Measurements from ENCODE around the gene PDE4D.

DNA sequence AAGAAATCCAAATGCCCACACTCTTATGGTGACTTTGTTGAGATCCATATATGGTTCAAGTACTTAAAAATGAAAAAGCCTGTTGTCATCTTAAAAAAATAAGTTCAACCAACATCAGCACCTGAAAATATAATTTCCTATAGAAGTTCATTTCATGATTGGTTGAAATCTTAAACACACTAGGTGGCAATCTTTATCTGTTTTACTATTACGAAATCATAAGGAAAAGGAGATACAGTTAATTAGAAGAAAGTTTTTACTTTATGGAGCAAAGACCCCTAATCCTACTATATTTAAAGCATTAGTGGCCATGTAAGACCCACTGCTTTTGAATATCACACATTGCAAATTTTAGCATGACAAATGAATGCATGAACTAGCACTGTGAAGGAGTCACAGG is 694.7 kb downstream of the PDE4D start:
- TF ChIP-seq NR2F1 (conservative IDR thresholded peaks at IDR 0.05) = no peak
- TF ChIP-seq POLR2A (IDR thresholded peaks at IDR 0.05; ENCODE audit: low read depth, low read length) = no peak
- TF ChIP-seq, protein P1, sequence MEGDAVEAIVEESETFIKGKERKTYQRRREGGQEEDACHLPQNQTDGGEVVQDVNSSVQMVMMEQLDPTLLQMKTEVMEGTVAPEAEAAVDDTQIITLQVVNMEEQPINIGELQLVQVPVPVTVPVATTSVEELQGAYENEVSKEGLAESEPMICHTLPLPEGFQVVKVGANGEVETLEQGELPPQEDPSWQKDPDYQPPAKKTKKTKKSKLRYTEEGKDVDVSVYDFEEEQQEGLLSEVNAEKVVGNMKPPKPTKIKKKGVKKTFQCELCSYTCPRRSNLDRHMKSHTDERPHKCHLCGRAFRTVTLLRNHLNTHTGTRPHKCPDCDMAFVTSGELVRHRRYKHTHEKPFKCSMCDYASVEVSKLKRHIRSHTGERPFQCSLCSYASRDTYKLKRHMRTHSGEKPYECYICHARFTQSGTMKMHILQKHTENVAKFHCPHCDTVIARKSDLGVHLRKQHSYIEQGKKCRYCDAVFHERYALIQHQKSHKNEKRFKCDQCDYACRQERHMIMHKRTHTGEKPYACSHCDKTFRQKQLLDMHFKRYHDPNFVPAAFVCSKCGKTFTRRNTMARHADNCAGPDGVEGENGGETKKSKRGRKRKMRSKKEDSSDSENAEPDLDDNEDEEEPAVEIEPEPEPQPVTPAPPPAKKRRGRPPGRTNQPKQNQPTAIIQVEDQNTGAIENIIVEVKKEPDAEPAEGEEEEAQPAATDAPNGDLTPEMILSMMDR (IDR thresholded peaks at IDR 0.05 in 2 of 3, conservative IDR thresholded peaks at IDR 0.05 in 1 of 3; ENCODE audit: control insufficient read depth in 2 of 3, extremely low read depth in 1 of 3, insufficient read depth in 1 of 3, low read depth in 3 of 3, low read length in 3 of 3) = no peak
- TF ChIP-seq EZH2 (IDR thresholded peaks at IDR 0.05; ENCODE audit: borderline replicate concordance, control insufficient read depth, low read depth, low read length) = no peak
- TF ChIP-seq CREB1 (IDR thresholded peaks at IDR 0.05; ENCODE audit: low read depth) = no peak
- TF ChIP-seq SMAD5 (IDR thresholded peaks at IDR 0.05; ENCODE audit: low read depth) = no peak
- TF ChIP-seq WRNIP1 (IDR thresholded peaks at IDR 0.05; ENCODE audit: borderline replicate concordance, low read depth, low read length) = no peak
- TF ChIP-seq ZNF384 (IDR thresholded peaks at IDR 0.05; ENCODE audit: borderline replicate concordance, low read depth, low read length) = no peak
- no peak for TF ChIP-seq IKZF1 (conservative IDR thresholded peaks at IDR 0.05)
- no peak for TF ChIP-seq HCFC1 (IDR thresholded peaks at IDR 0.05; ENCODE audit: low read length)
- TF ChIP-seq FOS (IDR thresholded peaks at IDR 0.05; ENCODE audit: borderline replicate concordance, extremely low read depth, insufficient read length) = no peak

Measured in GM12878 (cell line).